T-cell (primary cell): ENCODE measurements around the gene ZBTB42. TPM values are rescaled to one million over a fixed set of nuclear protein-coding genes. Genes with fewer than 3 reads are reported as not detected.
A peak's percentile ranks its signal among the peaks of the same experiment; 100 is the strongest.

Experiments
- ATAC-seq, 4 experiments: fragments of 200-7000 bp in 3 of 4; fragments of 150-1000 bp in 1 of 4; cut with Tn5 transposase; replicated peaks in 1 of 4; 1 replicate in 3 of 4; 2 replicates in 1 of 4; pipeline ENCODE4 v1.10.0; 2021; ENCODE audit warnings: moderate library complexity in 3 of 4, mild to moderate bottlenecking in 2 of 4, moderate number of reproducible peaks in 1 of 4
- CTCF ChIA-PET, 2 donors: fragments of 300-600 bp; sonication (Branson Sonifier 250); formaldehyde crosslinking; loops; one replicate each; lab custom pipeline; 2022; ENCODE audit warnings: antibody characterized with exemption in 2 of 2; lab: Charles Lee
- POLR2A ChIA-PET, 2 donors: fragments of 300-600 bp; sonication (Branson Sonifier 250); formaldehyde crosslinking; loops; one replicate each; lab custom pipeline; 2022; ENCODE audit warnings: antibody characterized with exemption in 2 of 2; lab: Charles Lee
- DNase-seq, 35 experiments: peaks; one replicate each; pipeline versions ENCODE4 v3.0.0 to v3.0.0-alpha.2; 2013 to 2023
- H3K27ac ChIP-seq: one replicate; pipeline ENCODE4 v1.5.1; 2013; ENCODE audit warnings: low read length
- H3K27me3 ChIP-seq, 2 experiments: replicated peaks in 1 of 2; 1 replicate in 1 of 2; 2 replicates in 1 of 2; pipeline versions ENCODE4 v1.6.1 to v1.7.0; 2013; ENCODE audit warnings: low read length in 1 of 2, mixed read lengths in 1 of 2; ENCODE audit not compliant: control insufficient read depth in 2 of 2, insufficient read depth in 2 of 2; ENCODE audit errors: extremely low read depth in 1 of 2
- H3K36me3 ChIP-seq, 2 donors: 1 replicate in 1 of 2; 2 replicates in 1 of 2; pipeline versions ENCODE4 v1.6.1 to v1.7.0; 2013; ENCODE audit warnings: low read length in 1 of 2; ENCODE audit not compliant: control insufficient read depth in 2 of 2, insufficient read depth in 1 of 2; ENCODE audit errors: extremely low read depth in 1 of 2
- H3K4me1 ChIP-seq, 2 experiments: 1 replicate in 1 of 2; 2 replicates in 1 of 2; pipeline versions ENCODE4 v1.6.1 to v1.7.0; 2013; ENCODE audit warnings: low read length in 2 of 2, mixed read lengths in 1 of 2; ENCODE audit not compliant: insufficient read depth in 2 of 2, control insufficient read depth in 1 of 2; ENCODE audit errors: extremely low read depth in 1 of 2
- H3K4me3 ChIP-seq, 2 donors: 1 replicate in 1 of 2; 2 replicates in 1 of 2; pipeline versions ENCODE4 v1.5.1 to v1.7.0; 2013; ENCODE audit warnings: mild to moderate bottlenecking in 2 of 2, low read length in 1 of 2, moderate library complexity in 1 of 2; ENCODE audit not compliant: control insufficient read depth in 1 of 2; ENCODE audit errors: extremely low read depth in 1 of 2
- H3K9me3 ChIP-seq: 2 replicates; pipeline ENCODE4 v1.7.0; 2013
- H3K27ac Mint-ChIP-seq, 2 donors: one replicate each; pipeline ENCODE4 v1.8.0; 2020 to 2021; ENCODE audit warnings: mild to moderate bottlenecking in 2 of 2, mixed read lengths in 2 of 2
- H3K27me3 Mint-ChIP-seq, 2 donors: one replicate each; pipeline ENCODE4 v1.8.0; 2021 to 2022; ENCODE audit warnings: mixed read lengths in 2 of 2
- H3K36me3 Mint-ChIP-seq: one replicate; pipeline ENCODE4 v1.8.0; 2021; ENCODE audit warnings: mixed read lengths
- H3K4me1 Mint-ChIP-seq, 3 donors: one replicate each; pipeline ENCODE4 v1.8.0; 2020 to 2022; ENCODE audit warnings: mixed read lengths in 3 of 3, mild to moderate bottlenecking in 1 of 3
- H3K4me3 Mint-ChIP-seq, 3 donors: one replicate each; pipeline ENCODE4 v1.8.0; 2020 to 2022; ENCODE audit warnings: mild to moderate bottlenecking in 3 of 3, mixed read lengths in 3 of 3, moderate library complexity in 3 of 3
- H3K9me3 Mint-ChIP-seq, 3 donors: one replicate each; pipeline ENCODE4 v1.8.0; 2020 to 2022; ENCODE audit warnings: mixed read lengths in 3 of 3
- WGBS: methylation state at CpG from one replicate; pipeline ENCODE4 v1.1.5; 2013; ENCODE audit warnings: missing lambda C conversion rate; ENCODE audit not compliant: insufficient coverage; 5-methylcytosine and 5-hydroxymethylcytosine counted together
- total RNA-seq, 35 experiments: library from RNA in 6 of 35; stranded (reverse) in 6 of 35; fragments of 120-200 nt in 1 of 35; gene quantifications; one replicate each; pipeline versions ENCODE4 v1.2.1 to v1.2.4 and lab custom pipeline; 2013 to 2026

Gene ZBTB42
- total RNA-seq, 5 donors from 2014 or later (not counting 1 experiment from before 2014, with no cell fraction given): 3.5 to 10.5 (median 9.4) TPM

GRCh38 chr14:104788161-104788818 lies 12.6 kb upstream of the ZBTB42 start:
- ChIA-PET CTCF (interaction anchor here in 1 of 2 donors (0.6 kb wide), 1 partner anchor 118 kb away, joined by 3 read pairs; no protein-coding TSS in a partner anchor), POLR2A (no interaction called here)
- no peak overlapping the region for H3K27ac ChIP-seq
- H3K36me3 ChIP-seq: peaks cover 4 to 28% of the 10 kb centered on the region in 2 donors
- no peak overlapping the region for H3K4me3 ChIP-seq
- Mint-ChIP-seq H3K36me3 (peaks cover 3% of the 10 kb centered on the region), H3K9me3 (no peaks in the 10 kb centered on the region), H3K27ac (no peak overlapping the region), H3K4me3 (peak overlapping the region in 1 of 3 donors; percentile 20), H3K27me3 (no peaks in the 10 kb centered on the region), H3K4me1 (peaks cover 19 to 49% (median 33%) of the 10 kb centered on the region in 3 donors)
- no peaks in the 10 kb centered on the region for H3K27me3 ChIP-seq
- no peak for ATAC-seq
- no peak for DNase-seq
- H3K4me1 ChIP-seq: peaks cover 0 to 79% of the 10 kb centered on the region in 2 experiments
- no peaks in the 10 kb centered on the region for H3K9me3 ChIP-seq
- 97% methylated on average over 4 of the region's 14 CpGs for WGBS

- Histone ChIP-seq H3K36me3 (peaks cover 5 to 28% of the 10 kb centered on the region in 2 donors), H3K27ac (no peak overlapping the region), H3K4me3 (no peak overlapping the region), H3K27me3 (no peaks in the 10 kb centered on the region), H3K9me3 (no peaks in the 10 kb centered on the region), H3K4me1 (peaks cover under 1 to 84% of the 10 kb centered on the region in 2 experiments)
- H3K27ac Mint-ChIP-seq: no peak overlapping the region
- H3K4me3 Mint-ChIP-seq: no peak overlapping the region
- CTCF ChIA-PET: no interaction called here
- POLR2A ChIA-PET: interaction anchor here (0.5 kb wide), 2 partner anchors 199 to 268 kb away, joined by 3 to 7 read pairs; no protein-coding TSS in a partner anchor
- peaks cover 3% of the 10 kb centered on the region for H3K36me3 Mint-ChIP-seq
- H3K4me1 Mint-ChIP-seq: peaks cover 27 to 57% (median 41%) of the 10 kb centered on the region in 3 donors
- ATAC-seq (no peak), DNase-seq (no peak)
- H3K9me3 Mint-ChIP-seq: no peaks in the 10 kb centered on the region
- 91% methylated on average over 39 of the region's 39 CpGs for WGBS
- no peaks in the 10 kb centered on the region for H3K27me3 Mint-ChIP-seq
These were observed 11.8 kb upstream of the ZBTB42 start for GRCh38 chr14:104788873-104789663.

GRCh38 chr14:104789752-104790743 lies 10.9 kb upstream of the ZBTB42 start:
- no peak for DNase-seq
- ATAC-seq: no peak
- H3K27ac Mint-ChIP-seq: no peak overlapping the region
- H3K36me3 Mint-ChIP-seq: peaks cover 3% of the 10 kb centered on the region
- peaks cover 5 to 26% of the 10 kb centered on the region in 2 donors for H3K36me3 ChIP-seq
- no peaks in the 10 kb centered on the region for H3K9me3 Mint-ChIP-seq
- no peaks in the 10 kb centered on the region for H3K9me3 ChIP-seq
- H3K4me3 Mint-ChIP-seq: no peak overlapping the region
- no peaks in the 10 kb centered on the region for H3K27me3 ChIP-seq
- H3K4me1 ChIP-seq: peaks cover 2 to 85% of the 10 kb centered on the region in 2 experiments
- H3K4me3 ChIP-seq: no peak overlapping the region
- WGBS: 95% methylated on average over 17 of the region's 31 CpGs
- ChIA-PET POLR2A (interaction anchor here in 1 of 2 donors (0.5 kb wide), 1 partner anchor 267 kb away, joined by 3 read pairs; no protein-coding TSS in a partner anchor), CTCF (interaction anchor here in 1 of 2 donors (0.6 kb wide), 1 partner anchor 655 kb away, joined by 6 read pairs; no protein-coding TSS in a partner anchor)
- no peak overlapping the region for H3K27ac ChIP-seq
- H3K4me1 Mint-ChIP-seq: peaks cover 34 to 63% (median 48%) of the 10 kb centered on the region in 3 donors
- no peaks in the 10 kb centered on the region for H3K27me3 Mint-ChIP-seq

GRCh38 chr14:104791425-104791824 lies 9.5 kb upstream of the ZBTB42 start:
- ATAC-seq (no peak), DNase-seq (no peak)
- H3K36me3 ChIP-seq: peaks cover 5 to 26% of the 10 kb centered on the region in 2 donors
- Mint-ChIP-seq H3K36me3 (peaks cover 3% of the 10 kb centered on the region), H3K27ac (no peak overlapping the region), H3K9me3 (no peaks in the 10 kb centered on the region), H3K4me3 (no peak overlapping the region), H3K27me3 (no peaks in the 10 kb centered on the region), H3K4me1 (peaks cover 39 to 58% (median 52%) of the 10 kb centered on the region in 3 donors)
- WGBS: 100% methylated on average over 7 of the region's 9 CpGs
- H3K27me3 ChIP-seq: no peaks in the 10 kb centered on the region
- peaks cover 6 to 88% of the 10 kb centered on the region in 2 experiments for H3K4me1 ChIP-seq
- H3K9me3 ChIP-seq: no peaks in the 10 kb centered on the region
- no peak overlapping the region for H3K4me3 ChIP-seq
- no peak overlapping the region for H3K27ac ChIP-seq
- ChIA-PET POLR2A (no interaction called here), CTCF (no interaction called here)

- peaks cover 6 to 81% of the 10 kb centered on the region in 2 experiments for H3K4me1 ChIP-seq
- H3K27ac ChIP-seq: no peak overlapping the region
- CTCF ChIA-PET: no interaction called here
- no peak for ATAC-seq
- H3K9me3 ChIP-seq: no peaks in the 10 kb centered on the region
- Mint-ChIP-seq H3K9me3 (no peaks in the 10 kb centered on the region), H3K4me1 (peaks cover 39 to 56% (median 49%) of the 10 kb centered on the region in 3 donors), H3K4me3 (peak overlapping the region in 1 of 3 donors; percentile 91), H3K36me3 (peaks cover 3% of the 10 kb centered on the region), H3K27me3 (no peaks in the 10 kb centered on the region), H3K27ac (no peak overlapping the region)
- no peak overlapping the region for H3K4me3 ChIP-seq
- no peak for DNase-seq
- POLR2A ChIA-PET: no interaction called here
- no peaks in the 10 kb centered on the region for H3K27me3 ChIP-seq
- H3K36me3 ChIP-seq: peaks cover 5 to 26% of the 10 kb centered on the region in 2 donors
- 96% methylated on average over 24 of the region's 25 CpGs for WGBS
These were observed 8.6 kb upstream of the ZBTB42 start for GRCh38 chr14:104792101-104792884.
